HG02870 (cell line): Measurements from ENCODE around the gene PYGB.
A peak's percentile ranks its signal among the peaks of the same experiment; 100 is the strongest.
"Not testable (repeated sequence)": the region's sequence is repeated elsewhere in the genome, so short reads cannot be mapped to it uniquely, and the experiment has no call there.

Experiments used
- ATAC-seq: cut with Tn5 transposase; IDR thresholded peaks from one replicate; pipeline ENCODE4 v1.9.1; 2021; ENCODE audit warnings: mild to moderate bottlenecking, moderate library complexity; ENCODE audit not compliant: unreplicated experiment

Gene PYGB

GRCh38 chr20:25310268-25310920, 62.5 kb downstream of the PYGB start:
- ATAC-seq: peak; percentile 92

- ATAC-seq: no peak
Observed at GRCh38 chr20:25310921-25311728, 63.2 kb downstream of the PYGB start.

GRCh38 chr20:25312716-25313115, 64.8 kb downstream of the PYGB start:
- not testable (repeated sequence) for ATAC-seq

DNA sequence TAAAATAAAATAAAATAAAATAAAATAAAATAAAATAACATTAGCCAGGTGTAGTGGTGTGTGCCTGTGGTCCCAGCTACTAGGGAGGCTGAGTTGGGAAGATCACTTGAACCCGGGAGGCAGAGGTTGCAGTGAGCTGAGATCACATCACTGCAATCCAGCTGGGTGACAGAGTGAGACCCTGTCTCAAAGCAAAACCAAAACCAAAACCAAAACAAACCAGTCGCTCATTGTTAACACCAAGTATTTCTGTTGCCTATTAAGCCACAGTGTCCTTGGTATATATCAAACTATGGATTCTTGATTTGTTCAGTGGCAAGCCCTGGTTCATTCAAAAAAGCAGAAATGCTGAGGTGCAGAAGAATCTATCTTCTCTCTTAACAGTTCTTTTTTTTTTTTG, 65.7 kb downstream of the PYGB start:
- ATAC-seq: no peak

- no peak for ATAC-seq
Observed at GRCh38 chr20:25314497-25315417, 66.9 kb downstream of the PYGB start.

DNA sequence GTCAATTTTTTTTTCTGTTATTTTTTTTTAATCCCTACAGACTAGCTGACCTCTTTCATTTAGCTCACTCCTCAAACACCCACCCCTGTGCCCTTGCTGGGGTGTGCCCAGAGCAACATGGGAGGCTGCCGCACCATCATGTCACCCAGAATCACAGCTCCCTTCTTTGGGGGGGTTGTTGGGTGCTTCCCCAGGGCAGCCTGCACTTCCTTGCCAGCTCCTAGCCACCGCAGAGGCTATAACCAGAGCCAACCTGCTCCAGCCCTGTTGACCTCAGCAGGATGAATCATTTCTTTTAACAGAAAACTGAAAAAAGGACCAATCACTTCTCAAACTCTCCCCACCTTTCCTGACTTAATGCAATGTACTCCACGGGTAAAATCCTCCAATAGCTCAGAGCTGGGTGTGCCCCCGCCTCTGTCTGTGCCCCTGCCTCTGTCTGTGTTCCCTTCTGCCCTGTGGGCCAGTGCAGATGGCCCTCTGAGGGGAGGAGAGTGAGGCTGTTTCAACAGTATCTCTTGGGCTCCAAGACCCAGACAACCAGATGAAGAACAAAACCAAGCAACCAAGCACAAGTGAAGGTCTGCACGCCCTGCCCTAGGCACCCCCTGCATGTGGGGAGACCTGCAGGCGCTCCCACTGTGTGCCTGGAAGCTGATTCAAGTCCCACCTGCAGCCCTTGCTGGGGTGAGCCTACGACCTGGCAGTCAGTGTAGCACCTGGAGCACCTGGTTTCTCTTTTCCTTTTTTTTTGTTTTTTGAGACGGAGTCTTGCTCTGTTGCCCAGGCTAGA, 67.7 kb downstream of the PYGB start:
- no peak for ATAC-seq

GRCh38 chr20:25316506-25317190, 68.8 kb downstream of the PYGB start:
- ATAC-seq: no peak

GRCh38 chr20:25317351-25318075, 69.6 kb downstream of the PYGB start:
- no peak for ATAC-seq

DNA sequence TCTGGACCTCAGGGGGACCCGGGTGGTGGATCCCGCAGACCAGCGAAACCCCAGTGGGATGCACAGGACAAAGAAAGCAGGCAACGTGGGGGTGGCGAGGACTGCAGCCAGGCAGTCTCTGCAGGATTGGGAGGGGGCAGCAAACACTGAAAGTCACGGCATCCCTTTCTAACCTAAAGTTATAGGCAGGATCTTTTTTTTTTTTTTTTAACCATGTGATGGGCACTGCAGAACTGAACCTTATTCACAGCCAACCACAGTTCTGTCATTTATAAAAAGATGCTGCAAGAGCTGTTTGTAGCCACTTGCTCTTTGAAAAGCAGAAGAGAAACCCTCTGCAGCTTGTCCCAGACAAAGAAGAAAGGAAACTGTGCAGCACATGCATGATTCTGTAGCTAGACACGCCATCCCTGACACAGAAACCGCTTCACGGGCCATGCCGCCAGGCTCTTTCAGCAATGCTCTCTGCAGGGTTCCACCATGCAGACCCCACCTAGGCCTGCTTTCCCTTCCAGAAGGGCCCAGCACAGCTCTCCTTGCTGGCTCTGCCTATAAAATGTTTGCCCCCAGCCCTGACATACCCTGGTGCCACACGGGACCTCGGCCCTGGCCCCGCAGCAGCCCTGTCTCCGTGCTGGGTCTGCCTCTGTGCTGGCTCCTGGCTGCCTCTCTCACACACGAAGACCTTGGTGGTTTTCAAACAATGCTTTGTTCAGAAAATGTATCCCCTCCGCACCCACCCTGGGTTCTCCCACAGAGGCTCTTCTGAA, 70.8 kb downstream of the PYGB start:
- peak; percentile 96 for ATAC-seq

- no peak for ATAC-seq
Observed at GRCh38 chr20:25319241-25320034, 71.6 kb downstream of the PYGB start.

- no peak for ATAC-seq
Observed at GRCh38 chr20:25320035-25320800, 72.3 kb downstream of the PYGB start.

GRCh38 chr20:25321262-25321831, 73.5 kb downstream of the PYGB start:
- no peak for ATAC-seq

- no peak for ATAC-seq
Observed at GRCh38 chr20:25321991-25322390, 74.1 kb downstream of the PYGB start.

DNA sequence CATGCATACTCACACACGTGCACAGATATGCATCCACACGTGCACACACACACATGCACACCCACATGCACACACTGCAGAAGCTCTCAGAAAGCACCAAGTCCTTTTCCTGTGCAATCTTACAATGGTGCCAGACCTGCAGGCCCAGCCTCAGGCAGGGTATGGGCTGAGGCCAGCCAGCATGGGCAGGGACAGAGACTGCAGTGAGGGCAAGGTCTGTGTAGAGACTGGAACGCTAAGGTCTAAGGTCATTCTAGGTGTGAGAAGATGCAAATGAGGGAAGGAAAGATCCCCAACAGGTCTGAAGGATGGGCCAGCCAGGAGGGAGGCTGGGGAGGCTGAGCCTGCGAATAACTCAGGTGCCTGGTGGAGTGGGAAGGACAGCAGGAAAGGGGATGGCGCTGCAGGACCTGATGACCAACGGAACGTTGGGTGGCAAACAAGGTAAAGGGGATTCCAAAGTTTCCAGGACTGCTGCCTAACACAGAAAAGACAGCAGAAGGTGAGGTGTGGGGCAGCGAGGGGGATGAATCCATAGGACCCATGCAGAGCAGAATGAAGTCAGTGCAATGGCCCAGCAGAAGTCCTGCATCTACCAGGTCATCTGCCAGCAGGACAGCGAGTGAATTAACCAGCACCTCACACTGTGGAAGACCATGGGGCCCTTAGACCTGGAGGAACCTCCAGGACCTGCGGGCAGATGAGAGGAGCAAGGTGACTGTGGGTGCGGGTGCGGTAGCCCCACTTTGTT, 75.8 kb downstream of the PYGB start:
- no peak for ATAC-seq

- no peak for ATAC-seq
Observed at GRCh38 chr20:25324412-25324811, 76.5 kb downstream of the PYGB start.

DNA sequence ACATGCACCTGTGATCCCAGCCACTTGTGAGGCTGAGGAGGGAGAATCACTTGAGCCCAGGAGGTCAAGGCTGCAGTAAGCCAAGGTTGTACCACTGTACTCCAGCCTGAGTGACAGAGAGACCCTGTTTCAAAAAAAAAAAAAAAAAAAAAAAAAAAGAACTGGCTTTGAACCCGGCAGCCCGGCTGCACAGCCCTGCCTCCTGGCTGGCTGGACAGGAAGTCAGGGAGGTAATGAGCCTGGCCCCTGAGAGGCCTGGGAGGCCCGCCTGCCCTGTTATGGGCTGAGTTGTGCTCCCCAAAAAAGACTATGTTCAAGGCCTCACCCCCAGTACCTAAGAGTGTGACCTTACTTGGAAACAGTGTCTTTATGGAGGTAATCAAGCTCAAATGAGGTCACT, 77.2 kb downstream of the PYGB start:
- no peak for ATAC-seq
